H1 (cell line): ENCODE measurements around the gene ACVRL1. TPM values are rescaled to one million over a fixed set of nuclear protein-coding genes. Genes with fewer than 3 reads are reported as not detected.

Experiments used
- KDM1A ChIP-seq: fragments of 200-600, 300-600 bp; sonication (generic); IDR thresholded peaks from 2 replicates; pipeline ENCODE4 v1.7.1; 2016; ENCODE audit warnings: mild to moderate bottlenecking, low read length, borderline replicate concordance
- SP1 ChIP-seq: IDR thresholded peaks from 2 replicates; pipeline ENCODE4 v1.6.1; 2011; ENCODE audit warnings: low read depth, low read length
- SP4 ChIP-seq: IDR thresholded peaks from 2 replicates; pipeline ENCODE4 v1.6.1; 2012; ENCODE audit warnings: low read length, inconsistent platforms
- TBP ChIP-seq: IDR thresholded peaks from 2 replicates; pipeline ENCODE4 v1.6.1; 2011; ENCODE audit warnings: low read depth, low read length, improper control_type of control experiment
- polyA plus RNA-seq, 7 experiments: library from polyadenylated mRNA; depleted of rRNA in 3 of 7; stranded (reverse) in 5 of 7; unstranded in 2 of 7; fragments of >200 nt in 5 of 7; fragments of 200-250 nt in 2 of 7; gene quantifications; 1 replicate in 5 of 7; 2 replicates in 1 of 7; 4 replicates in 1 of 7; pipeline versions ENCODE4 v1.2.1 to v1.2.3, GENCODE V29; 2011 to 2013; ENCODE audit warnings: missing spikeins in 2 of 7, mixed read lengths in 2 of 7
- total RNA-seq: library from RNA; stranded (reverse); fragmentation: NEBNext Ultra II Directional; extraction: Animal tissue kit (Norgen Biotek cat#: 25700); gene quantifications from 2 replicates; pipeline ENCODE4 v1.2.1, GENCODE V29; 2021

The ACVRL1 gene
- total and polyA plus RNA-seq, 2 of the 8 experiments (the other 6 are each of a cell fraction or from before 2014, with no cell fraction given): 0.09 to 0.35 TPM

DNA sequence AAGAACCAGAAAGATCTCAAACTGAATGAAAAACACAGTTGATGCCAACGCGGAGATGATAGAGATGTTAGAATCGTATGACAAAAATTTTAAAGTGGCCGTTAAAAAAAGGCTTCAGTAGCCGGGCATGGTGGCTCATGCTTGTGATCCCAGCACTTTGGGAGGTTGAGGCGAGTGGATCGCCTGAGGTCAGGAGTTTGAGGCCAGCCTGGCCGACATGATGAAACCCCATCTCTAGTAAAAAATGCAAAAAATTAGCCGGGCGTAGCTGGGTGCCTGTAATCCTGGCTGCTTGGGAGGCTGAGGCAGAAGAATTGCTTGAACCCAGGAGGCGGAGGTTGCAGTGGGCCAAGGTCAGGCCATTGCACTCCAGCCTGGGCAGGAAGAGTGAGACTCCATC, 5.4 kb upstream of the ACVRL1 start (continued):
- TF ChIP-seq KDM1A (no peak), SP4 (no peak), SP1 (no peak), TBP (no peak)
